GM21360 (cell line): Measurements from ENCODE around the gene RNU5B-1.
"Not testable (repeated sequence)": the region's sequence is repeated elsewhere in the genome, so short reads cannot be mapped to it uniquely, and the experiment has no call there.

Experiments
- ATAC-seq: cut with Tn5 transposase; IDR thresholded peaks from one replicate; pipeline ENCODE4 v1.9.1; 2021; ENCODE audit warnings: mild to moderate bottlenecking, moderate library complexity; ENCODE audit not compliant: unreplicated experiment

RNU5B-1 gene

GRCh38 chr15:65339920-65340319 is 35.4 kb downstream of the RNU5B-1 start:
- ATAC-seq, result no peak

- no peak for ATAC-seq
Measured at GRCh38 chr15:65342493-65342892, 38.0 kb downstream of the RNU5B-1 start.

GRCh38 chr15:65343374-65343981 is 39.0 kb downstream of the RNU5B-1 start:
- ATAC-seq, result no peak

GRCh38 chr15:65344214-65344913 is 39.9 kb downstream of the RNU5B-1 start:
- ATAC-seq, result no peak

- no peak for ATAC-seq
Measured at GRCh38 chr15:65344914-65345275, 40.4 kb downstream of the RNU5B-1 start.

- ATAC-seq, result no peak
Measured at GRCh38 chr15:65346856-65347598, 42.5 kb downstream of the RNU5B-1 start.

GRCh38 chr15:65347756-65348155 is 43.3 kb downstream of the RNU5B-1 start:
- not testable (repeated sequence) for ATAC-seq

- no peak for ATAC-seq
Measured at GRCh38 chr15:65349338-65349737, 44.9 kb downstream of the RNU5B-1 start.

GRCh38 chr15:65351972-65352371 is 47.5 kb downstream of the RNU5B-1 start:
- ATAC-seq, result not testable (repeated sequence)
